Mesenteric fat pad (tissue), 1 donor: ENCODE measurements around the gene RESP18. TPM values are rescaled to one million over a fixed set of nuclear protein-coding genes. Genes with fewer than 3 reads are reported as not detected.
"Not testable (repeated sequence)": the region's sequence is repeated elsewhere in the genome, so short reads cannot be mapped to it uniquely, and the experiment has no call there.

Experiments
- DNase-seq: peaks from one replicate; pipeline ENCODE4 v3.0.0-alpha.2; 2020; ENCODE audit warnings: low spot score
- total RNA-seq: library from RNA; stranded (reverse); fragmentation: NEBNext Ultra II Directional; extraction: Animal tissue kit (Norgen Biotek cat#: 25700); gene quantifications from one replicate; pipeline ENCODE4 v1.2.1, GENCODE V29; 2021
- donor health status: DM: yes; HTN: yes; CAD: no.

RESP18 gene
- total RNA-seq, 1 donor from 2014 or later = not detected

- DNase-seq = peak; percentile 62
These were observed 39.9 kb downstream of the RESP18 start for GRCh38 chr2:219292616-219293015.

- peak; percentile 51 for DNase-seq
These were observed 40.5 kb downstream of the RESP18 start for GRCh38 chr2:219291910-219292490.

DNA sequence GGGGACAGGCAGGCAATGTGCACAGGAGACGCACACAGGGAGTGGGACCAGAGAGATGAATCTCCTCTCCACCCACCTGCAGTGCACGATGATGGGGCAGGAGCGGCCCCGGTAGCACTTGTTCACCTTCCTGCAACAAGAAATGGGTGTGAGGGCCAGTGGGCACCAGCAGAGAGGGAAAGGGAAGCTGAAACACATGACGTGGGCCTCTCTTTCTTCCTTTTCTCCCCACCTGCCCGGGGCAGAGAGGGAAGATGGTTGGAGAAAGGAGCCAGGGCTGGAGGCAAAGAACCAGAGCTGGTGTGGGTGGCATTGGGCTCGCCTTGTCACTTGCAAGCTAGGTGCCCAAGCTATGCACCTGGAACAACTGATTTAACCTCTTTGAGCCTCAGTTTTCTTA is 41.1 kb downstream of the RESP18 start:
- no peak for DNase-seq

DNA sequence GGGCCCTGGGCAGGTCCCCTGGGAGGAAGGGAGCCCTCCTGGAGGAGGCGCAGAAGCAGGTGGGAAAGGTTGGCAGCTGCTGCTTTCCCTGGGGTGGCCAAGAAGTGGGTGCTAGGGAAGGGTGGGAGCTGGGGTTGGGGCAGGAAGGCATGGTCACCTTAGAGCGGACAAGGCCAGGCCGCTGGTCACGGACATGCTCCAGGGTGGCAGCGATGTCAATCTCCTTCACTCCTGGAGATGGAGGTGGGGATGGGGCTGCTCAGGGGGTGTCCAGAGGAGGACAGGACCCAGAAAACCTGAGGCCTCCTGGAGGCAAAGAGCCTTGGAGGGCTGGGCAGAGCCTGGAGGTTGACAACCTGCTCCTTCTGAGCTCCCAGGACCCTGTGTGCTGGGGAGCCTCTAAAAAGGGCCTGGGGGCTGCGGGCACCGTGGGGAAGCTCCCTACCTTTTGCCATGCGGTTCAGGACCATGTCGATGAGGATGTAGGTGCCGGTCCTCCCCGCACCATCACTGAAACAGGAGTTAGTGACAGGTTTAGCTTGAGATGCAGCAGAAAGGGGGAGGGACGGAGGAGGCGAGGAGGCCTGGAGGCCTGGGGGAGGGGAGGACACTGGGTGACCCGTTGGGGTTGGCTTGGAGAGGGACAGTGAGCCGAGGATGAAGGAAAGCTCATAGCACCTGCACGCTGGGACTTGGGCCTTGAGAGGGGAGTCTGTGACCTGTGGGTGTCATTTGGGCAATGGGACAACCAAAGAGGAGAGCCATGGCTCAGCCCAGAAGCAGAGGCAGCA is 42.0 kb downstream of the RESP18 start:
- DNase-seq = peak; percentile 73

- DNase-seq = peak; percentile 87
These were observed 42.8 kb downstream of the RESP18 start for GRCh38 chr2:219289537-219290361.

DNA sequence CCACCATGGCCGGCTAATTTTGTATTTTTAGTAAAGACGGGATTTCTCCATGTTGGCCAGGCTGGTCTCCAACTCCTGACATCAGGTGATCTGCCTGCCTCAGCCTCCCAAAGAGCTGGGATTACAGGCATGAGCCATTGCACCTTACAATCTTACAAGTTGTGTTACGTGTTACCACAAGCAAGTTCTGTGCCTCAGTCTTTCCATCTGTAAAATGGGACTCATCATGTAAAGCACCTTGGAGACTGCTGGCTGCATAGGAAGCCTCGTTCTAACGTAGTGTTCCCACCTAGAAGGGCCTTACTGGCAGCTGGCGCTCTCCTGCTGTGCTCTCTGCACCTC is 43.4 kb downstream of the RESP18 start:
- DNase-seq = no peak

DNA sequence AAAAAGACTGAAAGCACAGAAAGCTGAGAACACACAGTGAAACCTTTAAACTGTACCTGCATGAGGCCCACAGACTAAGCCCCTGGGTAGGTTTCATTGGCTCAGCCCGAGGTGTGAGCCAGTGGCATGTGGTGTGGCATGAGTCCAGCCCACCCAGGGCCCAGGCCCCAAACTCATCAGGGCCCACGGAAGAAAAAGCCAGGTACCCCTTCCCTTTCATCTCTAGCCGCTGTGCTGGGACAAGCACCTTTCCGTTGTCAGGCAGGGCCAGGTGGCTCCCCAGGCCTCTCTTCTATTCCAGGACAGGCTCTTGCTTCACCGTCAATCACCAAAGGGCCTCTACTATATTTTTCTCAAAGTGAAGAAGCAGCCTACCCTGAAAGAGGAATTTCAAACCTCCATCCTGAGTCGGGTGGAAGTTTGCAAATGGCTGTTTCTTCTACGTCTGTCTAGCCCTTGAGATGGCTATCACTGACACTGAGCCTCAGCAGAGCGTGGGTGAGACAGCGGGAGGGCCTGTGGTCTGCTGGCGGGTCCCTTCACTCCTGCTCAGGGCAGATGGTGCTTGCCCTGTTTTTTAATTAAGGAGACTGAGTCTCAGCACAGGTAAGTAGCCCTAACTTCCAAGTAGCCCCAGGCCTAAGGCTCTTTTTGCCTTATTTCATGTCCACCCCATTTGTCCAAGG is 44.8 kb downstream of the RESP18 start:
- DNase-seq = no peak

DNA sequence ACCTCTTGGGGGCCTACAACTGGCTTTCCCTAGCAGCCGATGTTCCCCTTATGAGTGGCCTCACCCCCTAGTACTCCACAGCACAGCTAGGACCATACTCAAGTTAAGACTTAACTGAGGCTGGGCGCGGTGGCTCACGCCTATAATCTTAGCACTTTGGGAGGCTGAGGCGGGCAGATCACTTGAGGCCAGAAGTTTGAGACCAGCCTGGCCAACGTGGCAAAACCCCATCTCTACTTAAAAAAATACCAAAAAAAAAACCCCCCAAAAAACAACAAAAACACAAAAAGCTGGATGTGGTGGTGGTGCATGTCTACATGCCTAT is 45.5 kb downstream of the RESP18 start:
- not testable (repeated sequence) for DNase-seq

GRCh38 chr2:219286436-219287115 is 46.0 kb downstream of the RESP18 start:
- no peak for DNase-seq

DNA sequence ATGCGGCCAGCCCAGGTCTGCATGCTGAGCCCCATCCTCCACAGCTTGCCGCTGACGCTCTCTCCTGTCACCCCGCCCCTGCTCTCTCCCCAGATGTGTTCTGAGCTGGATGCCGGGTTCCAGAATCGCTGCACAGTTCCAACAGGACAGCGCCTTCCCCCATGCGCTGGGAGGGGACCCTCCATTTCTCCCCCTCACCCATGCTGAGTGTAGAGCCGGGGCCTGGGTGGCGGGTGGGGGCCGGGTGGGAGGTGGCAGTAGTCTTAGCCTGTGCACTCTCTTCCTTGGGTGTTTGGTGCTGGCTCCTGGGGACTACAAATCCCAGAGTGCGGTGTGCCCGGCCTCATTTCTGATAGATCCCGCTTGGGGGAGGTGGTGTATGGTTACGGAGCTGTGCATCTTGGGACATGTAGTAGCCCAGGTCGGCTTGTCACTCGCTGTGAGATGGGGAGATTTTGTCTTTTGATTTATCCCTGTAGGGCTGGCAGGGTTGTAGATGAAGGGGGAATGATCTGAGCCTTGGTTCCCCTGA is 46.6 kb downstream of the RESP18 start:
- DNase-seq = no peak

DNA sequence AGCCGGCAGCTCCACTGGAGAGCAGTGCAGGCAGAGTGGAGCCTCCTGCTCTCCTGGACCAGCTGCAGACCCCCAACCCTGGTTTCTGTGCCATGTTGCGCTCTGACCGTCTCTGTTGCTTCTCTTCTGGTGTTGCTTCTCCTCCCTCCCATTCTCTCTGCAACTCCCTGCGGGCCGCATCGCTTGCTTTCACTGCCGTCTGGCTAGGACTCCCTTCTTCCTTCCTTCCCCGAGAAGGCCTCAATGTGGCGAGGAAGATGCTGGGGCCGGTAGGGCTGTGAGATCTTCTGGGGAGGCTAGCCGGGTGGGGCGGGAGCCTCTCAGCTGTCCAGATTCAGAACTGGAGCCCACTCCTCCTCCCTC is 47.2 kb downstream of the RESP18 start:
- DNase-seq = no peak

- no peak for DNase-seq
These were observed 47.8 kb downstream of the RESP18 start for GRCh38 chr2:219284501-219285372.

DNA sequence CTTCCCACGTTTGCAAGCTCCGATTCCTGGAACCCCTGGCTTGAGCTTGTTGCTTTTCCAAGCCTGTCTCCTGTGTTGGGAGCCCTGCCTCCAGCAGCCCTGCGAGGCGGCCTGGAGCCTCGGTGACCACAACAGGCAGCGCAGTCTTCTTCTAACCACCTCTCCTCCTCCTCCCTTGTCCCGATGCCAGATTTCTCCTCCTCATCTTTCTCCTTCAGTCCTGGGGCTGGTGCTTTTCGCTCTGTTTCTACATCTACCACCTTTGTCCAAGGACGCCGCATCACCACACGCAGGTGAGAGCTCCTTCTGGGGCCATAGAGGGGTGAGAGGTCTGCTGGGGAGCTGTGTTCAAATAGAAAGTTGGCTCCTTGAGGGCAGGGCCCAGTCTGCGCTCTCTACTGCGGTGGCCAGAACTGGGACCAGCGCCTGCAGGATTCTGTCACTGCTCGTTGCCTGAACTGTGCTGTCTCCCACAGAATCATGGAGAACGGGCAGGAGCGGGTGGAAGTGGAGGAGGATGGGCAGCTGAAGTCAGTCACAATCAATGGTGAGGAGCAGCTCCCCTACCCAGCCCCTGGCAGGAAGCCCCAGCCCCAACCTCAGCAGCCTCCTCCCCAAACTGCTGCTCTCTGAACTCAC is 49.5 kb downstream of the RESP18 start:
- no peak for DNase-seq

DNA sequence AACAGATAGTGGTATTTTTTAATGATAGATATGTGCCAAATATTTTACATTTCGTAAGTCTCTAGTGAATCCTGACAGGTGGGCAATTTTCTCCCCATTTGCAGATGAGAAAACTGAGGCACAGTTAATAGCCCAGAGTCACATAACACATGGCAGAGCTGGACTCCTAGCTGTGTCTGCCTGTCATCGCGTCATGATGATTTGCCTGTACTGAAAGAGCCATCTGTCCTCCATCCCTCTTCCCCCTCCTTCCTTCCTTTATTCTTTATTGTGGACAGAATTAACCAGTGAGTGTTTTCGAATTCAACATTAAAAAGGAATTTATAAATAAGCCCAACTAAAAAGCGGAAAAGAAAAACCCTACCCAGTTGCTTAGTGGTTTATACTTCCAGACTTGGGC is 50.2 kb downstream of the RESP18 start:
- DNase-seq = no peak

GRCh38 chr2:219281588-219281987 is 51.0 kb downstream of the RESP18 start:
- DNase-seq = no peak

GRCh38 chr2:219280651-219281050 is 51.9 kb downstream of the RESP18 start:
- DNase-seq = no peak

GRCh38 chr2:219279916-219280516 is 52.5 kb downstream of the RESP18 start:
- no peak for DNase-seq

GRCh38 chr2:219279151-219279915 is 53.2 kb downstream of the RESP18 start, which contains the start of gene DNAJB2:
DNAJB2 (plus strand) TSS chr2:219279366; CDS start chr2:219279834, 468 bp downstream.
- peak; percentile 99 for DNase-seq
